Measurements from ENCODE around the gene GDF15.

DNA sequence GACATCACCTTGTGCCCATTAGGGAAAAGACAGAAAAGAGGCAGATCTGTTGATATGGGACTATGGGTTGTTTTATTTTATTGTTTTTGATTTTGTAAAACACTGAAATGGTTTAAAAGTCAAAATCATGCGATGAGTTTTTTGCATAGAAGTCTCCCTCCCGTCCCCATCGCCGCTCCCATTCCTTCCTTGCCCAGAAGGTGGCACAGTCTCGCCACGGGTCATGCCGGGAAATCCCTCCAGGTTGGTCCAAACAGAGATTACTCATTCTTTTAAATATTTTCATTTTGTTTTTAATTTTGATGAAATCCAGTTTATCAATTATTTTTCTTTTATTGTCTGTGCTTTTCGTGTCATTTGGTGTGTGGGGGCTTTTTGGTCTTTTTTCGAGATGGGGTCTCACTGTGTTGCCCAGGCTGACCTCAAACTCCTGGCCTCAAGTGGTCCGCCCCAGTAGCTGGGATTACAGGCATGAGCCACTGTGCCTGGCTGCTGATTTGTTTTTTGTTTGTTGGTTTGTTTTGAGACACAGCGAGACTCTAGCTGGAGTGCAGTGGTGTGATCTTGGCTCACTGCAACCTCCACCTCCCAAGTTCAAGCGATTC is 36.3 kb upstream of the GDF15 start:
- TF ChIP-seq, protein P1, sequence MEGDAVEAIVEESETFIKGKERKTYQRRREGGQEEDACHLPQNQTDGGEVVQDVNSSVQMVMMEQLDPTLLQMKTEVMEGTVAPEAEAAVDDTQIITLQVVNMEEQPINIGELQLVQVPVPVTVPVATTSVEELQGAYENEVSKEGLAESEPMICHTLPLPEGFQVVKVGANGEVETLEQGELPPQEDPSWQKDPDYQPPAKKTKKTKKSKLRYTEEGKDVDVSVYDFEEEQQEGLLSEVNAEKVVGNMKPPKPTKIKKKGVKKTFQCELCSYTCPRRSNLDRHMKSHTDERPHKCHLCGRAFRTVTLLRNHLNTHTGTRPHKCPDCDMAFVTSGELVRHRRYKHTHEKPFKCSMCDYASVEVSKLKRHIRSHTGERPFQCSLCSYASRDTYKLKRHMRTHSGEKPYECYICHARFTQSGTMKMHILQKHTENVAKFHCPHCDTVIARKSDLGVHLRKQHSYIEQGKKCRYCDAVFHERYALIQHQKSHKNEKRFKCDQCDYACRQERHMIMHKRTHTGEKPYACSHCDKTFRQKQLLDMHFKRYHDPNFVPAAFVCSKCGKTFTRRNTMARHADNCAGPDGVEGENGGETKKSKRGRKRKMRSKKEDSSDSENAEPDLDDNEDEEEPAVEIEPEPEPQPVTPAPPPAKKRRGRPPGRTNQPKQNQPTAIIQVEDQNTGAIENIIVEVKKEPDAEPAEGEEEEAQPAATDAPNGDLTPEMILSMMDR (IDR thresholded peaks at IDR 0.05), result peak; percentile 76 to 81 (median 76)
- TF ChIP-seq POLR2A (IDR thresholded peaks at IDR 0.05), result no peak

Measured in uterus (tissue), 2 donors.